GM12878 (cell line): ENCODE data around the gene ACSL4. TPM values are rescaled to one million over a fixed set of nuclear protein-coding genes. Genes with fewer than 3 reads are reported as not detected.

Experiments
- BCLAF1 ChIP-seq: fragments of 450-650 bp; IDR thresholded peaks from 2 replicates; pipeline ENCODE4 v1.6.1; 2017; ENCODE audit warnings: antibody characterized with exemption, mild to moderate bottlenecking, moderate library complexity
- EZH2 ChIP-seq: IDR thresholded peaks from 2 replicates; pipeline ENCODE4 v1.6.1; 2012; ENCODE audit warnings: low read depth, mild to moderate bottlenecking, control low read depth, inconsistent platforms, low read length, borderline replicate concordance; ENCODE audit not compliant: control insufficient read depth
- HDGF ChIP-seq: fragments of 450-650 bp; IDR thresholded peaks from 2 replicates; pipeline ENCODE4 v1.6.1; 2016; ENCODE audit warnings: antibody characterized with exemption
- MEF2A ChIP-seq: IDR thresholded peaks from 2 replicates; pipeline ENCODE4 v1.6.1; 2011; ENCODE audit warnings: low read depth, mild to moderate bottlenecking, low read length, moderate library complexity; ENCODE audit not compliant: insufficient read depth
- NRF1 ChIP-seq: conservative IDR thresholded peaks from 2 replicates; pipeline ENCODE4 v1.6.1; 2011; ENCODE audit warnings: mild to moderate bottlenecking, low read depth, low read length, improper control_type of control experiment
- RB1 ChIP-seq: fragments of 450-650 bp; formaldehyde crosslinking; IDR thresholded peaks from 2 replicates; pipeline ENCODE4 v1.6.1; 2017; ENCODE audit warnings: mild to moderate bottlenecking, borderline replicate concordance
- REST ChIP-seq: IDR thresholded peaks from 2 replicates; pipeline ENCODE4 v1.6.1; 2012; ENCODE audit warnings: mild to moderate bottlenecking, low read depth, low read length
- SMAD5 ChIP-seq: IDR thresholded peaks from 2 replicates; pipeline ENCODE4 v1.6.1; 2016; ENCODE audit warnings: antibody characterized with exemption, low read depth
- STAT1 ChIP-seq: fragments of 450-650 bp; conservative IDR thresholded peaks from 2 replicates; pipeline ENCODE4 v1.6.1; 2014; ENCODE audit warnings: antibody characterized with exemption, mild to moderate bottlenecking
- TAF1 ChIP-seq: IDR thresholded peaks from 2 replicates; pipeline ENCODE4 v1.6.1; 2011; ENCODE audit warnings: mild to moderate bottlenecking, low read depth, low read length, borderline replicate concordance
- WRNIP1 ChIP-seq: IDR thresholded peaks from 2 replicates; pipeline ENCODE4 v1.6.1; 2011; ENCODE audit warnings: low read depth, low read length, improper control_type of control experiment, borderline replicate concordance
- polyA plus RNA-seq, 11 experiments: library from polyadenylated mRNA; depleted of rRNA in 4 of 11; unstranded in 6 of 11; stranded (reverse) in 5 of 11; fragments of >200 nt; fragmentation: Nextera tagmentation in 4 of 11; fragmentation: Illumina TruSeq in 1 of 11; extraction: Ambion mirVana in 4 of 11; extraction: Trizol in 1 of 11; gene quantifications; 1 replicate in 1 of 11; 2 replicates in 10 of 11; pipeline versions ENCODE4 v1.2.1 to v1.2.3, GENCODE V29; 2011 to 2016; ENCODE audit warnings: inconsistent platforms in 2 of 11, missing spikeins in 2 of 11, low read depth in 1 of 11
- total RNA-seq, 4 experiments: library from RNA; depleted of rRNA in 3 of 4; stranded (reverse); fragments of >200 nt in 3 of 4; fragmentation: Illumina TruSeq in 1 of 4; extraction: Trizol in 1 of 4; gene quantifications; 2 replicates each; pipeline versions ENCODE4 v1.2.1 to v1.2.3, GENCODE V29; 2013 to 2021

ACSL4 gene
- total and polyA plus RNA-seq, 10 of the 15 experiments (the other 5 are each of a cell fraction or from before 2014, with no cell fraction given), result 20.7 to 66.6 (median 45.4) TPM

DNA sequence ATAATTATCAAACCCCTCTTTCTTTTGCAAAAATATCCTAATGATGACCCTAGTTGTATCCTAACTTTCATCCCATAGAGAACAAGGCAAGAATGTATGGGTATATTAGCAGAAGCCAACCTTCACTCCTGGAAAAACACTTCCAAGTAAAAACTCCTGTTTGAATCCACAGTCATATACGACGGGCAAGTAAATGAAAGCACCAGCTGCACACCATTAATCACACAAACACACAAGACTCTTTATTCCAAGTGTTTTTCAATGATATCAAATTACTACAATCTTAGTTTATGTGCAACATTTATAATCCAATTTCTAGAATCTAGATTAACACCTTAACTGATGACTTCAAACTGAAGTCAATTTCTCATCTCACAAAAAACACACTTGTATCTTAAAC lies 22.9 kb downstream of the ACSL4 start (continued):
- TF ChIP-seq REST, result no peak
- no peak for TF ChIP-seq MEF2A
- no peak for TF ChIP-seq EZH2
- no peak for TF ChIP-seq WRNIP1
- TF ChIP-seq BCLAF1, result no peak
- TF ChIP-seq SMAD5, result no peak
- TF ChIP-seq TAF1, result no peak
- no peak for TF ChIP-seq RB1
- no peak for TF ChIP-seq NRF1
- no peak for TF ChIP-seq HDGF
- TF ChIP-seq STAT1, result no peak
